ENCODE measurements around the gene VDR. TPM values are rescaled to one million over a fixed set of nuclear protein-coding genes. Genes with fewer than 3 reads are reported as not detected.
A peak's percentile ranks its signal among the peaks of the same experiment; 100 is the strongest.
"Not testable (repeated sequence)": the region's sequence is repeated elsewhere in the genome, so short reads cannot be mapped to it uniquely, and the experiment has no call there.

VDR gene
- total RNA-seq, 1 donor from 2014 or later = not detected

DNA sequence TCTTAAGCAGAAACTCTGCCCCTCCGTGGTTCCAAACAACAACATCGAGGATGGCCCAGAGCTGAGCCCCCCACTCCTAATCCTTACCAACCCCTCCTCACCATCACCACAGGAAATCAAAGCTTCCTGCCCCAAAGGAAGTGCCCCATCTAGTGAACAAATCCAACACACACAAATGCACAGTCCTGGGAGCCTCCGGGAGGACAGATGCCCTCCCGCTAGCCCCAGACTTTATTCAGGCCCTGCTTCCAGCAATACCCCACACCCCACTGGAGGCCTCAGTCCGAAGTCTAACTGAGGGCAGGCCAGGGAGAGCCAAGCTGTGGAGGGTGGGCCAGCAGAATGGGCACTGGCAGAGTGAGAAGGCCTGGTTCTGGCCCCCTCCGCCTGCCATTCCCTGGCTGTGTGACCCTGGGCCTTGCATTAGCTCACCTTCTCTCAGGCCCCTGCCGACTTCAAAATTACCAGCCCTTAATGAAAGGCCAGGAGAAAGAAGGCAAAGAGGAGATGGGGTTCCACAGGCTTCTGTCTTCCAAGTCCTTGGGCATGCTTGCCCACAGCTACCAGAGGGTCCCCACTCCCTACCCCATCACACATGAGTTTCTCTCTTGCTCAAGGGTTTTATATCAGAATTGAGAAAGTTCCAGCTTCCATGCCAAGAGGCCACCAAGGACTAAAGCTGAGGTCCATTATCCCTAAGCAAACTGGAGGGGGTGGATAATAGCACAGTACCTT is 87.4 kb downstream of the VDR start:
- Histone ChIP-seq H3K9ac (no peak overlapping the region), H4K20me1 (ENCODE audit: low read depth) (peaks cover 5% of the 10 kb centered on the region)

GRCh38 chr12:47816403-47817271 is 88.2 kb downstream of the VDR start:
- H3K36me3 Mint-ChIP-seq = peaks cover 6% of the 10 kb centered on the region
- H3K27ac ChIP-seq = no peak overlapping the region
- peaks cover 5% of the 10 kb centered on the region for H4K20me1 ChIP-seq (ENCODE audit: low read depth)
- H3F3A ChIP-seq (ENCODE audit: low read depth) = peaks cover 59% of the 10 kb centered on the region
- peaks cover 69% of the 10 kb centered on the region for H3K4me1 Mint-ChIP-seq
- no peaks in the 10 kb centered on the region for H3K9me3 Mint-ChIP-seq
- no peak overlapping the region for H2AFZ ChIP-seq (replicated peaks)
- H3K27ac Mint-ChIP-seq = peak overlapping the region; percentile 97
- TF ChIP-seq EZH2phosphoT487 (IDR thresholded peaks at IDR 0.05) (no peak), CTCF (IDR thresholded peaks at IDR 0.05) (no peak), EZH2 (IDR thresholded peaks at IDR 0.05) (no peak)
- H3K4me3 Mint-ChIP-seq = peak overlapping the region; percentile 87
- peaks cover 56% of the 10 kb centered on the region for H3K4me1 ChIP-seq
- H3K36me3 ChIP-seq = no peaks in the 10 kb centered on the region
- no peaks in the 10 kb centered on the region for H3K9me3 ChIP-seq (ENCODE audit: low read depth)
- DNase-seq (ENCODE audit: low spot score) = no peak
- no peak overlapping the region for H3K4me3 ChIP-seq
- H3K79me2 ChIP-seq (ENCODE audit: low read depth) = peaks cover 56% of the 10 kb centered on the region
- peak overlapping the region; percentile 46 for H3K4me2 ChIP-seq
- H3K27me3 Mint-ChIP-seq (ENCODE audit: insufficient read depth, low read depth) = peaks cover 16% of the 10 kb centered on the region
- peaks cover 4% of the 10 kb centered on the region for H3K27me3 ChIP-seq
- no peak overlapping the region for H3K9ac ChIP-seq

More for the DNA sequence above, 87.4 kb downstream of the VDR start:
- H3K27ac Mint-ChIP-seq = peak overlapping the region; percentile 97
- Histone ChIP-seq H3K79me2 (ENCODE audit: low read depth) (peaks cover 48% of the 10 kb centered on the region), H3K27ac (no peak overlapping the region), H3K4me1 (peaks cover 49% of the 10 kb centered on the region), H3F3A (ENCODE audit: low read depth) (peaks cover 55% of the 10 kb centered on the region), H3K27me3 (peaks cover 12% of the 10 kb centered on the region), H3K4me2 (peak overlapping the region; percentile 46), H3K9me3 (ENCODE audit: low read depth) (no peaks in the 10 kb centered on the region), H3K36me3 (no peaks in the 10 kb centered on the region), H3K4me3 (no peak overlapping the region), H2AFZ (replicated peaks) (no peak overlapping the region)
- DNase-seq (ENCODE audit: low spot score) = peak; percentile 46
- peaks cover 16% of the 10 kb centered on the region for H3K27me3 Mint-ChIP-seq (ENCODE audit: insufficient read depth, low read depth)
- H3K9me3 Mint-ChIP-seq = no peaks in the 10 kb centered on the region
- peak overlapping the region; percentile 87 for H3K4me3 Mint-ChIP-seq
- H3K4me1 Mint-ChIP-seq = peaks cover 70% of the 10 kb centered on the region
- TF ChIP-seq EZH2phosphoT487 (IDR thresholded peaks at IDR 0.05) (no peak), CTCF (IDR thresholded peaks at IDR 0.05) (peak; percentile 25), EZH2 (IDR thresholded peaks at IDR 0.05) (no peak)
- peaks cover 6% of the 10 kb centered on the region for H3K36me3 Mint-ChIP-seq

DNA sequence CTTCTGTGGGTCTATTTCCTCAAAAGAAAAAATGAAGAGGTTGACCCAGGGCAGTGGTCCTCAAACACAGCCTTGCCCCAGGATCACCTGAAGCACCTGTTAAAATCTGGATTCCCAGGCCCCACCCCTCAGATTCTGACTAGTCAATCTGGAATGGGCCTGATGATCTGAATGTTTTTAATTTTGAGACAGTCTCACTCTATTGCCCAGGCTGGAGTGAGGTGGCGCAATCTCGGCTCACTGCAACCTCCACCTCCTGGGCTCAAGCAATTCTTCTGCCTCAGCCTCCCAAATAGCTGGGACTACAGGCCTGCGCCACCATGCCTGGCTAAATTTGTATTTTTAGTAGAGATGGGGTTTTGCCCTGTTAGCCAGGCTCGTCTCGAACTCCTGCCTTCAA is 89.3 kb downstream of the VDR start:
- H3K4me3 Mint-ChIP-seq; H3K36me3 ChIP-seq; H3K27ac Mint-ChIP-seq; H3K27ac ChIP-seq; H3K4me3 ChIP-seq; DNase-seq (ENCODE audit: low spot score); H4K20me1 ChIP-seq (ENCODE audit: low read depth); H3K9ac ChIP-seq; H3K27me3 Mint-ChIP-seq (ENCODE audit: insufficient read depth, low read depth); H3K4me2 ChIP-seq; H3K27me3 ChIP-seq; H3K9me3 Mint-ChIP-seq; H2AFZ ChIP-seq (replicated peaks); H3K9me3 ChIP-seq (ENCODE audit: low read depth); H3K36me3 Mint-ChIP-seq: not testable (repeated sequence)
- peaks cover 54% of the 10 kb centered on the region for H3K4me1 ChIP-seq
- peaks cover 68% of the 10 kb centered on the region for H3K79me2 ChIP-seq (ENCODE audit: low read depth)
- peaks cover 54% of the 10 kb centered on the region for H3F3A ChIP-seq (ENCODE audit: low read depth)
- peaks cover 69% of the 10 kb centered on the region for H3K4me1 Mint-ChIP-seq
